HG03354 (cell line): ENCODE results near the gene ATF7IP2.
"Not testable (repeated sequence)": the region's sequence is repeated elsewhere in the genome, so short reads cannot be mapped to it uniquely, and the experiment has no call there.

ENCODE experiments used
- ATAC-seq: cut with Tn5 transposase; IDR thresholded peaks from one replicate; pipeline ENCODE4 v1.9.1; 2021; ENCODE audit warnings: mild to moderate bottlenecking; ENCODE audit not compliant: unreplicated experiment, poor library complexity, severe bottlenecking

Gene ATF7IP2

GRCh38 chr16:10429299-10429969 lies 43.6 kb downstream of the ATF7IP2 start:
- not testable (repeated sequence) for ATAC-seq

DNA sequence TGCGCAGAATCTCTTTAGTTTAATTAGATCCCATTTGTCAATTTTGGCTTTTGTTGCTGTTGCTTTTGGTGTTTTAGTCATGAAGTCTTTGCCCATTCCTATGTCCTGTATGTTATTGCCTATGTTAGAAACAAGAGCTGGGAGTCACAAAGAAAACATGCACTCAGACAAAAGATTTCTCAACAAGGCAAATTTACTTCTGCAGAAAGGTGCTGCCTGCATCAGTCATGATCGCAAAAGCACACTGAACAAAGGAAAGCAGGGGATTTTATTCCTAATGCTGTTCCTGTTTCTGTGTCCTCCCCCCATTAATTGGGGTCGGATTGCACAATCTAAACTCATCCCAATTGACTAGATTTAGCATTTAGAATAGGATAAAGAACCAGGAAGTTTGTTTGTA lies 55.9 kb downstream of the ATF7IP2 start:
- ATAC-seq, result no peak

- ATAC-seq, result no peak
Observed at GRCh38 chr16:10447289-10447688, 61.4 kb downstream of the ATF7IP2 start.

DNA sequence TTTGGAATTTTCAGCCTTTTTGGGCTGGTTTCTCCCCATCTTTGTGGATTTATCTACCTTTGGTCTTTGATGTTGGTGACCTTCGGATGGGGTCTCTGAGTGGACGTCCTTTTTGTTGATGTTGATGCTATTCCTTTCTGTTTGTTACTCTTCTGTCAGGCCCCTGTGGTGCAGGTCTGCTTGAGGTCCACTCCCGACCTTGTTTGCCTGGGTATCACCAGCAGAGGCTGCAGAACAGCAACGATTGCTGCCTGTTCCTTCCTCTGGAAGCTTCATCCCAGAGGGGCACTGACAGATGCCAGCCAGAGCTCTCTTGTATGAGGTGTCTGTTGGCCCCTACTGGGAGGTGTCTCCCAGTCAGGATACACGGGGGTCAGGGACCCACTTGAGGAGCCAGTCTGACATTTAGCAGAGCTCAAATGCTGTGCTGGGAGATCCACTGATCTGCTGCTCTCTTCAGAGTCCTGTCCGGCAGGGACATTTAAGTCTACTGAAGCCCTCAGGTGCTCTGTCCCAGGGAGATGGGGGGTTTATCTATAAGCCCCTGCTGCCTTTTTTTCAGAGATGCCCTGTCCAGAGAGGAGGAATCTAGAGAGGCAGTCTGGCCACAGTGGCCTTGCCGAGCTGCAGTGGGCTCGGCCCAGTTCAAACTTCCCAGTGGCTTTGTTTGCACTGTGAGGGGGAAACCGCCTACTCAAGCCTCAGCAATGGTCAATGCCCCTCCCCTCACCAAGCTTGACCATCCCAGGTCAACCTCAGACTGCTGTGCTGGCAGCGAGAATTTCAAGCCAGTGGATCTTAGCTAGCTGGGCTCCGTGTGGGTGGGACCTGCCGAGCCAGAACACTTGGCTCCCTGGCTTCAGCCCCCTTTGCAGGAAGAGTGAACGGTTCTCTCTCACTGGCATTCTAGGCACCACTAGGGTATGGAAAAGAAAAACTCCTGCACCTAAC lies 66.6 kb downstream of the ATF7IP2 start:
- ATAC-seq, result not testable (repeated sequence)

- ATAC-seq, result no peak
Observed at GRCh38 chr16:10453159-10453510, 67.3 kb downstream of the ATF7IP2 start.

DNA sequence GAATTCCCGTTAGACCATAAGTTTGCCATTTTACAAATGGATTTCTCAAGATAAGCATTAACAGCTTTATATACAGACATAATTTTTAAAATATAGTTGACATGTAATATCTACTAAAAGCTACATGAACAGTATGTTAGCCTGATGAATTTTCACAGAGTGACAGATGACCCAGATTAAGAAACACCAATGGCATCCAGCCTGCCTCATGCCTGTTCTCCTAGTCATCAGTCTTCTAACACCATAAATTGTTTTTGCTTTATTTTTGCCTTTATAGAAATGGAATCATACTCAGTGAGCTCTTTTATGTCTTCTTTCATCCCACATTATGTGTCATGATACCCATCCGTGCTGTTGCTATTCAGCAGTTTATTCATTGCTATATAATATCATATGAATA lies 80.0 kb downstream of the ATF7IP2 start:
- ATAC-seq, result no peak

- ATAC-seq, result no peak
Observed at GRCh38 chr16:10466313-10466712, 80.5 kb downstream of the ATF7IP2 start.

DNA sequence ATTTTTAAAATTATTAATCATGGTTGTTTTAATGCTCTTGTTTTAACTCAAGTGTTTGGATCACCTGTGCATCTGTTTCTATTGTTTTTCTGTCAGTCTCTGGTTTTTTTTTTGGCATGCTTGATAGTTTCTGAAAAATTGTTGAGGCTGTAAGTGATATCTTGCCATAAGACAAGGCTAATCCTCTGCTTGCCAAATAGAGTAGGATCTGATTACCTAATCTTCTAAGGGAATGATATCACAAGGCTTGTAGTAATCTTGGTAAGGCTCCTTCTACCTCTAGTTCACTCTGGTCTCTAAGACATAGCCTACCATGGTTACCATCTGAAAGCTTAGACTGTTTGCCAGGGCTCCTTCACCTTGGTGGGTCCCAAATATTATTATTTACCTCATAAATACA lies 81.0 kb downstream of the ATF7IP2 start:
- no peak for ATAC-seq

DNA sequence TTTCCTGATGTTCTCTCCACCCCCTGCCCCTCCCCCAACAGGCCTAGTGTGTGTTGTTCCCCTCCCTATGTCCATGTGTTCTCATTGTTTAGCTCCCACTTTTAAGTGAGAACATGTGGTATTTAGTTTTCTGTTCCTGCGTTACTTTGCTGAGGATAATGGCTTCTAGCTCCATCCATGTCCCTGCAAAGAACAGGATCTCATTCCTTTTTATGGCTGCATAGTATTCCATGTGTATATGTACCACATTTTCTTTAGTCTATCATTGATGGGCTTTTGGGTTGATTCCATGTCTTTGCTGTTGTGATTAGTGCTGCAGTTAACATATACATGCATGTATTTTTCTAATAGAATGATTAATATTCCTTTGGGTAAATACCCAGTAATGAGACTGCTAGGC lies 90.8 kb downstream of the ATF7IP2 start:
- not testable (repeated sequence) for ATAC-seq

DNA sequence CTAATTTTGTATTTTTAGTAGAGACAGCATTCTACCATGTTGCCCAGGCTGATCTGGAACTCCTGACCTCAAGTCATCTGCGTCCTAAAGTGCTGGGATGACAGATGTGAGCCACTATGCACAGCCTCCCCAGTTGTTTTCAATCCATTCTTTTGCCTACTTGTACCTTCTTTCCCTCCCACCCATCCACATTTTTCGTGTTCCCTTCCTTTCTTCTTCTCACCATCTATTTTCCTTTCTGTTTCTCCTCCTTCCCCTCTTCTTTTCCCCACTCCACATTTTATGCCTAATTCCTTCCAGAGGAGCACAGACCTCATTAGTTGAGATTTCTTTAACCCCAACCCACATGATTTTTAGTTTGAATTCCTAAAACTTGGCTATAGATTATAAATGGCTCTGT lies 94.3 kb downstream of the ATF7IP2 start:
- no peak for ATAC-seq

- ATAC-seq, result no peak
Observed at GRCh38 chr16:10485159-10485558, 99.3 kb downstream of the ATF7IP2 start.

- no peak for ATAC-seq
Observed at GRCh38 chr16:10485698-10486382, 100.0 kb downstream of the ATF7IP2 start.

GRCh38 chr16:10490141-10490540 lies 104.3 kb downstream of the ATF7IP2 start:
- no peak for ATAC-seq

DNA sequence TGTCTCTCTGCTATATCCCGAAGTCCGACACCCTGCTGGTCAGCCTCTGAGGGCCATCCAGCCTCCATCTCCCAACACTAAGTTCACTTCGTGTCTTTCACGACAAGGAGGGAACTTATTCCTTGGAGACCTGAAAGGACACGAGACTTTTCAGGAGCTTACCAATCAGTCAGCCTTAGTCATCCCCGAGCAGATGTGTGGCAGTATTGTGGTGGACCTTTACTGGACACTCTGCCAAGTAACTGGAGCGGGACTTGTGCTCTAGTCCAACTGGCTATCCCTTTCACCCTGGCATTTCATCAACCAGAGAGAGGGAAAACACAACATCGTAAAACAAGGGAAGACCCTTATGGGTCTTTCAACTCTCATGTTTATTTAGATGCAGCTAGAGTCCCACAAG lies 107.4 kb downstream of the ATF7IP2 start:
- ATAC-seq, result no peak

GRCh38 chr16:10494343-10495030 lies 108.6 kb downstream of the ATF7IP2 start:
- ATAC-seq, result no peak

DNA sequence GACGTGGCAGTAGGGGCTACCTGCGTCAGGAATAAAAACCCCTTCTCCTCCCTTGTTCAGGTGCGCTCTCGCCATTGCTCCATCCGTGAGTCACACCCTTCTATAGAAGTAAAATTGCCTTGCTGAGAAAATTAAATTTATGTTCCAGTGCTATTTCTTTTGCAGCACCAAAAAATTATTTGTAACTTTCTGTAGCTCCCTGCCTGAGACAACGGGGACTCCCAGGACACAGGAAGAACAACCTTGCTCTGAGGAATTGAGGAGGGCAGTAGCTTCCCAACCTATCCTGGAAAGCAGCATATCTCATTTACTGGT lies 109.1 kb downstream of the ATF7IP2 start:
- ATAC-seq, result no peak

GRCh38 chr16:10497132-10498101 lies 111.6 kb downstream of the ATF7IP2 start:
- no peak for ATAC-seq

DNA sequence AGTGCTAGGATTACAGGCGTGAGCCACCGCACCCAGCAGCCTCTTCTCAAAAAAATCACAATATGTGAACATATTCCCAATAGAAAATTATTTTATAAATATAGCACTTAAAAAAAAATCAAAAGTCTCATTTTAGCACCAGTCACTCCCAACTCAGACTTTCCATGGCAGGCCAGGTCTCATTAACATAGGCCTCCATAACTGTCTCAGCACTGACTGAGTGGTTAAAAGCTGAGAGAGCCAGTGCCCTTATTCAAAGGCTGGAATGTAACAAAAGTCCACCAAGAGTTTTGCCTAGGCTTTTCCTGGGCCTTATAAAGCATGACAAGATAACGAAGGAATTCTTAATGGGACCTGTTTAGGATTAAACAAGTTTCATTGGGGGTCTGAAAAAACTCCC lies 114.7 kb downstream of the ATF7IP2 start:
- ATAC-seq, result no peak

DNA sequence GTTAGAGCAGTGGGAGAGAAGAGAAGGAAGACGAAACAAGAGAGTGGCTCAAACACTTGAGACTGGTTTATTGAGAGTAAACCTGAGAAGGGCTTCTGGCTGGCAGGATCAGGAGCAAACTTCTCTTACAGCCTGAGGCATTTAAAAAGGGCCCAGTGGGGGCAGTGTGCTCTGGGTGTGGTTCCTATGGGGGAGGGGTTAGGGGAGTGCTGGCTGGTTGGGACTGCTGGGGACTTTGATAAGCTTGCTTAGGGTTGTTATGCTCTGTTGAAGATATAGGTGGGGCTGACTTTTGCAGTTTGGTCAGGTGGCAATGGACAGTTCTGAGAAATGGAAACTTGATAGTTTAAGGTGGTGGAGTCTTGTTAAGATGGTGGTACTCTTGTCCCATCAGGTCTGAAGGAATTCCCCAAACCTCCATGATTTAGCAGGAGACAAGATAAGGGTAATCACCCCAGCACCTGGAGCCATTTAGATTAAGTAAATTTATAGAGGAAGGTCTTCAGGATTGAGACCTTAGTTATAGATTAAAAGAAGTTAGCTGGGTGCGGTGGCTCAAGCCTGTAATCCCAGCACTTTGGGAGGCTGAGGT lies 115.3 kb downstream of the ATF7IP2 start:
- ATAC-seq, result no peak
